ENCODE data around the gene ARHGAP26.

ARHGAP26 gene

DNA sequence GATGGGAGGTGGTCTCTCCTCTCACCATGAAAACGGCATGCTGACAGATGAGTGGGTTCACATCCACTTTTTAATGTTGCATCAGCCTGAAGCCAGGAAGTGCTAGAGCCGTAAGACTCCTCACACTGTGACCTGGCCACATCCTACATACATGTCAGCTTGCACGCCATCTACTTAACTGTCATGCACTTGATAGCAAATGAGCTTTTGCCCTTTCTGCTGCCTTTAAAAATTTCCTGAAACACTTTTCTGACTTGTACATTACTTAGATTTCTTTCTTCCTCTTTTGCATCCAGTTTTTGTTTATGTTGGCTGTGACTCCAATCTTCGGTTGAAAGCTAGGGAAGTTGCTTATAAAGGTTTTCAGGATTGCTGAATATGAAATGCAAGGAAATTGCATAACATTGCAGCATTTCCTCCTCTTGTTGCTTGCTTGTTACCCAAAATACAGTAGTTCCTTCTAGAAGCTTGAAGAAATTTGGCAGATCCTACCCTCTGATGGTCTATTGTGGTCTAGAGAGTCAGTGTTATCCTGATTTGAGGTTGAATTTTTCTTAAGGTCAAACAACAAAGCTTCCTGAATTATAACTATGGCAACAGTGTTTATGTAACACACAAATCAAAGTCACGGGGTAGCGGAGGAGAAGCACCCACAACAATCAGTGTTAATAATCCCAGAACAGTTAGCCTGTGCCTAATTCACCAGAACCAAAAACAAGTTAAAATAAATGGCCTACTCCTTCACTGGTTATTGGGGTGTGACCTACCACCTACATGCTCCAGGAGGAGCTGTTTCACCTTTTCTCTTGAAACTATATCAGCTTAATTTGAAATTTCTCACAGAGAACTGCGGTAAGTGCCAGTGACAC lies 232.5 kb downstream of the ARHGAP26 start:
- DNase-seq: peak in 1 of 2 experiments; percentile 44

DNA sequence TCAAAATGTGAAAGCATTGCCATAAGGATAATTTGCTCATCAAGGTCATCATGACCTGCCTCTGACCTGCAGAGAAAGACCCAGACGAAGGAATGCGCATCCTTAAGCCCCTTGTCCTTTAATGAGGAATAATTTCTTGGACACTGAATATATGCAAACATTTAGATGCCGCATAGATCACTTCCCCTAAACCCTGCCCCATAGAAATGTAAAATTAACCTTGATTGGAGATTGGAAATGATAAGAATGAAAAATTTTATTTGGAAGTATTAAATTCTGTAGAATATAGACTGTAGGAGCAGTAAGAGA lies 233.1 kb downstream of the ARHGAP26 start:
- no peak for DNase-seq

DNA sequence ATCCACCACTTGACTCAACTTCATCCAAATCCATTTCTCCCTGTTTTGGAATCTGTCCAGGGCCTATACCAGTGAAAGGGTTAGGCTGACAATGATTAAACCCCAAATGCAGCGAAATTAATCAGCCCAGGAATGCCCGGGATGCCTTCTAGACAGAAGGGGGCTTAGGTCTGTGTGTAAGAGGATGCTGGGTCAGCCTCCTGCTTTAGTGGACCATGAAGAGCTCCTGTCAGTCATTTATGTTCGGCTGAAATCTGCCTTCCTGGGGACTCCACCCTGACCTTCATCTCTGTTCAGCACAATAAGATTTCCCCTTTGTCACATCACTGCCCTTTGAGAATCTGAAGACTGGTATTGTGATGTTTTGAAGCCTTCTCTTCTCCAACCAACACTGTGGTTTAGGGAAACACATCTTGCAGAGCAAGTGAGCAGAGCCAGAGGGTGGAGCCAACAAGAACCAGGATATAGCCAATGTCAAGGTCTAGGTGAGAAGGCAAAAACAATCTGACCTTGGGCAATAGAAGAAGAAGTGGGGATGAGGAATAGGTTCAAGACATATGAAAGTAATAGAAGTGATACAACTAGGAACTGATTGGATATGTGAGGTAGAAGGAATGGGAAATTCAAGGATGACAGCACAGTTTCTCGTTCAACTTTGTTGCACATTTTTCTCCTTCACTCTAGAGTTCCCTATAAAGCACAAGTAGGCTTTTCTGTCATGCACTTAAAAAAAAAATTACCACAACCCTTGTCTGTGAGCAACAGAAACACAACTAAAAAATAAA lies 234.4 kb downstream of the ARHGAP26 start:
- no peak for DNase-seq

DNA sequence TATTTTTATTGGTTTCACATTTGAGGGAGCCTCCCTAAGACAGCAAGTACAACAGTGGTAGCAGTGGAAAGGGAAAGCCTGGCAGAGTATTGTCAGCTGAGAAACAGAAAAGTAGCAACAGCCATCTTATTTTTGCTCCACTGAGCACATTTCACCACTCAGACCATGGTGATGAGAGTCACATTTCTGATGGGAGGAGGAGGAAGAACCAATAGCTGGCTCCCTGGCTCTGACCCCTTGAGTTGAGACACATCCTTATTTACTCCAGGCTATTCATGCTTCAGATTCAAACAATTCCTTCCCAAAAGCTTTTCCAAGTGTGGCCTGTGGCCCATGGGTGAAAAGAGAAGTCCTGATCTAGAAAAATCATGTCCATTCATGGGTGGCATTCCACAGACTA lies 236.3 kb downstream of the ARHGAP26 start:
- no peak for DNase-seq

DNA sequence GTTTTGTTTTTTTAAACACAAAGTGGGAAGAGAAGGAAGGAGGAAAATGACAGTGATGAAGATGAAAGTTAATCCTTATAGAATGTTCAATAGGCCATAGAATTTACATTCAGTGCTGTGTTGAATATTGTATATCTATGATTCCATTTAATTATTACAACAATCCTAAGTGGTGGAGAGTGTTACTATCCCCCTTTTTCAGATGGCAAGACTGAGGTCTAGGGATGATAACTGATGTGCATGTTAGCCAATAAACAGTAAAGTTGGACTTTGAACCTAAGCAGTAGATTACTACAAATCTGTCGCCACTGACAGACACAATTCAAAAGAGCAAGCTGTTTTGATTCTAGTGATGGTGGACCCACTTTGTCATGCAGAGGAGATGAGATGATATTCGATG lies 237.9 kb downstream of the ARHGAP26 start:
- DNase-seq: no peak

DNA sequence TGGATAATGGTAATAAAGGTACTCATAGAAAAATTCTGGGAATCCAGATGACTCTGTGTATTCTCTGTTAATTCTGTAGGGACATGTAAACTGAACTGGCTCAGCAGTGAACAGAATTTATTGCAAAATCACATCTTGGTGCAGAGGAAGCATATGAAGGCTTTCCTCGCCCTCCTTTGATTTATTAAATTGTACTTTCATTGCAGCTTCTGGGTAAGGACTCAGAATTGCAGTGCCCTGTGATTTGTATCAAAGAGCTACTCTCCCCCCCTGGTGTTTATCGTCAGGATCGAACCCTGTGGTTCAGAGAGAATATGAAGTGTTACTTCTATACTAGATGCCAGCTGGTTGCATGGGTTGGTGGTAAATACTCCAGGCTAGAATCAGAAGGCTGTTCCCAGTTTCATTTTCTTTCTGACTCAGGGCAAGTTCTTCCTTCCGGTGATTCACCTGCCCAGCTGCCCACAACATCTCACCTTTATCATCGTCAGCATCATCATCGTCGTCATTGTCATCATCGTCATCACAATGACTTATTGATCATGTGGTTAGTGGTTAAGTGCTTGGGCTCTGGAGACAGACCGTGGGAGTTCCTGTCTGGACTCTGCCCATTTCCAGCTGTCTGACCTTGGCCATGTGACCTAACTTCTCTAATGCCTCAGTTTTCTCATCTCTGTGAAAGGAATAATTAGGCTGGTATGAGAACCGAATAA lies 238.8 kb downstream of the ARHGAP26 start:
- DNase-seq: peak; percentile 23 to 41

DNA sequence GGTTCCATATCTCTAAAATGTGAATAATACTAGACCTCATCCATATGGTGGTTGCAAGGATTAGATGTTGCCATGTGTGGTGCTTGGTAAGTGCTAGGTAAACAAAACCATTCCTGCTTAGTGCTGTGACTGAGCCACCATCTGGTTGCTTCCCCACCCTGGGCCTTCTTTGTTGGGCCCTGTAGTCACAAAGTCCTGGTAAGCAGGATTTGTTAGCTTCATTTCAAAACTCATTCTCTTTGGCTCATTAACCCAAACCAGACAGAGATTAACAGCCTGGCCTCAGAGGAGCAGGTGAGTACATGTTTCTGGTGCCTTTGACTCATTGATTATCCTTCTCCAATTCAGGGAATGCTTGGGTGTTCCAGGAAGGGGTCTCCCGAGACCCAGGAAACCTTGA lies 240.2 kb downstream of the ARHGAP26 start:
- DNase-seq: no peak

DNA sequence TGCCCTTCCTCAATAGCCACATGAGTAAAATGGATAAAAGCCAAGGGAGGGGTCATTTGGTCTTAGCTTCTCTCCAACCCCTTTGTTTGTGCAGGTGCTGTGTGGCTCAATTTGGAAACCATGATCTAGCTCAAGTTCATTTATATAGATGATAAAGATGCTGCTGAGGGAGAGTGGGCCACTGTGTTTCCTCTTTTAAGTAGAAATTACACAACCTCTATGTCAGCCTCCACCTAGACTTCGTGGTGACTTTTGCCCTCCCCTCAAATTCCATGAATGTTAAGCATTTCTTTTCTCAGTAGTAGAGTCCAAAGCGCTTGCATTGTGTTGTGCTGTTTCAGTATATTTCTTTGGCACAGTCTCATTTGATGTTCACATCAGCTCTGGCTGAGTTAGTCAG lies 241.4 kb downstream of the ARHGAP26 start:
- no peak for DNase-seq

DNA sequence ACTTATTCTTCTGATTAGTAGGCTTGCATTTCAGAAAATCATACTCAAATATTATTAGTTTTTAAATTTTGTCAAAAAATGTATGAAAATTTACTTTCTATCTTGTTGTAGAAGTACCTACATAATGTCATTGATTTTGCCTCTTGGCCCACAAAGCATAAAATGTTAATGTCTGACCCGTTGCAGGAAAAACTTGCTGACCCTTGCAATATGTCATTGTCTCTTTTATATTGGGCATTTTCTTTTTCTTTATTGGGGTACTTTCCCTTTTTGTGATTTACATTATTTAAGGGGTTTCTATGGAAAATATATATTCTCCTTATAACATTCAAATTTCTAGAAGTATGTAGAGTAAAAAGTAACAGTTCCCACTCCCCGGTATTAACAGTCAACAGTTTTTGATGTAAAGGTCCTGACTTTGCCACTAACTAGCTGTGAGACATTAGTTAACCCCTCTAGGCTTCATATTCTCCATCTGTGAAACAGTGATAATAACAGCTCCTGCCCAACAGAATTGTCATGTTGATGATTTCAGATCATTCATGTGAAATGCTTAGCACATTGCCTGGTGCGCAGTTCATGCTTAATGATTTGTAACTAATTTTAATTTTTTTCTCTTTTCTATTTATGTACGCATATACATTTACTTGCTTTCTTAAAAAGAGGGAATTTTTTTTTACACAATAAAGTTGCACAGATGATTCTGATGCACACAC lies 243.2 kb downstream of the ARHGAP26 start:
- DNase-seq: no peak

DNA sequence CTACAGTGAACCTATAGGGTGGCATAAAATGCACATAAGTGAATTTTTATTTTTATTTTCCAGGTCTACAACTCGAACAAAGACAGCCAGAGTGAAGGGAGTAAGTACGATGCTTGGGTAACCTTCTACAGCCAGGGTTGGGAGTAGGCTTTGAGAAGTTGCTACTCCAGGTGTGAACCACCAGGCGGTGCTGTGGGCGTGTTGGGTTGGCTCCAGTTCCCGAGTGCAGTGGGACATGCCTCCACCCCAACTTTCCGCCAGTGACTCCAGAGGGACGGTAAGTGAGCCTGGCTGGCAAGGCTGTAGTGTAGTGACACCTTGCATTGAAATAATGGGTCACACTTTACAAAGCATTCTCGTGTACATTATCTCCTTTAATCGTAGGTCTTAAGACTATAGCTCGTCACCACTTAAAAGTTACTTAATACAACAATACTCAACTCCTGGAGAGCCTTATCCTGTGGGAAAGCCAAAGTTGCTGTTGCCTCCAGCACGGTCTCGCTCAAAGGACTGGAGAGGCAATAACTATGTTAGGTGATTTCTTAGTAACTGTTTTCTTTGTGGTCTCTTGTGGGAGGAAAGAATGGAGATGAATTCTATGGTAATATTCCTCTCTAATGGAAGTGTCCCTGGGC lies 244.0 kb downstream of the ARHGAP26 start:
- peak in 1 of 2 experiments; percentile 34 for DNase-seq

DNA sequence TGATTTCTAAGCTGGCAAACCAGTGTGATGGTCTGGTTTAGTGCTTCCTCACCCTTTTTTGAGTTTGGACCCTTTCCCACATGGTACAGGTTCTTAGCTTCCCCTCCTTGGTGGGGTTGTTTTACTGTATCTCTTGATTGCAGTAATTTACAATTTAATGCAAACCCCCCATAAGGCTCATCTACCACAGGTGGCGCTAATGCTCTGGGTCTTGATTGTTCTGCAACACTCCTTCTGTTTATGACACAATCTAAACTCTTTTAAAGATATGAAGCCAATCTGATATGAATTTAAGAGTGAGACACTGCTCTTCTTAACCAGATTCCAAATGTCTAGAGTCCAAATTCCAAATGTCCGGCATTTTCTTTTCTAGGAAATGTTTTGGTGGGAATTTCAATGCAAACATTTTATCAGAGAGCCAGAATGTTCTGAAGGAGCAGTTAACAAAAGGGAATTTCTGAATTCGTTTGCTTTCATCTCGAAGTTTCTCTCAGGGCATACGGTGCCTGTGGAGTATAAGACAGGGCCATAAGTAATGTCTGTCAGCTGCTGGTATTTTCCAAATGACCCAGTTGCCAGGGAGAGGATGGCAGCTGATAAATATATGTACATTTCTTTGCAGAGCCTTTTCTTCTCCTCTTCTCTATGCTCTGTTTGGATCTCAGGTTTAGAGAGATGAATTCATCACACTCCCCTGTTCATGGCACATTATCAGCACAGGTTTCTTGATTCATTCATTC lies 246.8 kb downstream of the ARHGAP26 start:
- peak in 1 of 2 experiments; percentile 63 for DNase-seq

DNA sequence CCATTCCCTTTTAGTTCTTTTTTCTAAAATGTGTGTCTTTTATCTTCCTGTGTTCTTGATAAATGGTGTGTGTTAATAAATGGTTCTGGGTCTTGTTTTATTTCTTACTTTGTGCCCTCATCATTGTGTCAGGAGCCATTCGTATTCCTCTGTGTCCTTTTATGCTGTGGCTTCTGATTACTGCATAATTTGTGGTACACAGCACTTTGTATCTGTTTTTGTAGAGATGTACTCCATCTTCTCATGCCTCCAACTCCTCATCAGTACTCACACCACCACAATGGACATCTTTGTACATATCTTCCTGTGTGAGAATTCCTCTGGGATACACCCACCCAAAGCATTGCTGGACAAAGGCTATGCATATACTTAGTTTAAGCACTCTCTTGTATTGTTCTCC lies 247.4 kb downstream of the ARHGAP26 start:
- DNase-seq: no peak

DNA sequence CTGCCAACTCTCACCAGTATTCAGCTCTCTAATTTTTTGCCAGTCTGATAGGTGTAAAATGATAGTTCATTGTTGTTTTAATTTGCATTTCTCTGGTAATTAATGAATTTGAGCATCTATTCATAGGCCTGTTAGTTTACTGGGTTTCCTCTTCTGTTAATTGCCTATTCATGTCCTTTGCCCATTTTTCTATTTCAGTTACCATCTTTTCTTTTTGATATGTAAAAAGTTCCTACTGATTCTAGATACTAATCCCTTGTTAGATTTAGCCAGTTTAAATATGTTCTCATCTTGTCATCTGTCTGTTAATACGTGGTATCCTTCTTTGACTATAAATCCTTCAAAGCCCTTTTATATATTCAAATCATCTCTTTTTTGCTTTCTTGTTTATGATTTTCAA lies 247.8 kb downstream of the ARHGAP26 start:
- DNase-seq: no peak

DNA sequence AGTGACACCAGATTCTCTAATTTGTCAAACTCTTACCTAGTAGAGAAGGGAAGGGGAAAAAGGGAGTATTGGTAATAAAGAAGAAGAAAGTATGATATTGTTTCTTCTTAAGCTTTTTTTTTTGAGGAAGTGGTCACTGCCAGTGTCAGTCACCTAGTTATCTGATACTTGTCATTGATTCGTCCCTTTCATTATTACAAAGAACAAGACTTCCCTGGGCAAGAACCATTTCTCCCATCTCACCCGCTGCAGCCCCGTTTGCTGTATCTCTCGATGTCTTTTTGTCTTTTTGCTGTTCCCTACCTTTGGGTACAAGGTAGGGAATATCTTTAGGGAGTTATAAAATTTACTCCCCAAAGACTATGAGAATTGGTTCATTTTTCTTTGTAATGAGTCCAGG lies 249.0 kb downstream of the ARHGAP26 start:
- no peak for DNase-seq

DNA sequence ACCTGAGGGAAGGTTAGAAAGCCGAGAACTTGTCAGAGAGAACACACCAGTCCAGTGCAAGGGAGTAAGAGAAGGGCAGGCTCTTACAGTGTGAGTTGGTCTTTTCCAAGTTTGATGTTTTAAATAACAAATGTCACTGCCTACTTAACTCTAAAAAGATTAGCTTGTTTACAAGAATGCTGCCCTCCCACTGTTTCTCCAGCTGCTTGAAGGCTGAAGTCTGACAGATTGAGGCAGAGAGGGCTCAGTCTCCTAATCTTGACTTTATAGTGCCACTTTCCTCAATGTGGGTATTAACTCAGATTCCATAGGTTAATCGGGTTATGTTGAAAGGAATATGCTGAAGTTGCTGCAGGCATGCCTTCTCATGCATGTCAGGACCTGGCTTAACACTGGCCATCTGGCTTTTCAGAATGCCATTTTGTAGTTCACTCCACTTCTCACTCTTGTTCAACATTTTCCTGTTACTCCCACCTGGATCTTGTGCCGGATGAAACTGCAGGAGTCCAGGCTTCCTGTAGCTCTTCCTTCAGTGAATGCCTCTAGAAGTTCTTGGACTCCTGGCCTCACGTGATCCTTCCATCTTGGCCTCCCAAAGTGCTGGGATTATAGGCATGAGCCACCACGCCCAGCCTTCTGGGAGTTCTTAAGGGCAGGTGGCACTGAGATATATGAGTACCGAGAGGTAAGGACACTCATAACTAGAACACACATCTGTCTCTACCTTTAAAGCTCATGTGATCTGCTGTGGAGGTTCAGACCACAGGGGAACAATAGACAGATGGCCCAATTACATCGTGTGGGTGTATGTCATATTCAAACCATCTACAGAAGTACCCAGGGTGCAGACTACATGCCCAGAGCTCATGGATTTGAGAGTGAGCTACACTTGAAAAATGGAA lies 249.7 kb downstream of the ARHGAP26 start:
- DNase-seq: no peak

DNA sequence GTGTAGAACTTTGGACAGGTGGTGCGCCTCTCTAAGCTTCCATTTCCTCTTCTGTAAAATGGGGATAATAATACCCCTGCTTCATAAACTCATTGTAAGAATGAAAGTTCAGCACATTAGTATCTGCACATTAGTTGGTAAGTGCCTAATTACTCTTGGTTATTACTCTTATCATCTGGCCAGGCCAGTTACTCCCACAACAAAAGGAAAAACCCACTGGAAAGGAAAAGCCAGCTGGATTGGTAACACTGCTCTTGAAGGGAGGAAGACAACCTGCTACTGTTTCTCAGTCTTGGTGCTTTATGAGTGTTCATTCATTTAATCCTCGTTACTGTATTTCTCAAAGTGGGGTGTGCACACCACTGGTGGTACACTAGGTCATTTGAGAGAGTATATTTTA lies 251.4 kb downstream of the ARHGAP26 start:
- no peak for DNase-seq

DNA sequence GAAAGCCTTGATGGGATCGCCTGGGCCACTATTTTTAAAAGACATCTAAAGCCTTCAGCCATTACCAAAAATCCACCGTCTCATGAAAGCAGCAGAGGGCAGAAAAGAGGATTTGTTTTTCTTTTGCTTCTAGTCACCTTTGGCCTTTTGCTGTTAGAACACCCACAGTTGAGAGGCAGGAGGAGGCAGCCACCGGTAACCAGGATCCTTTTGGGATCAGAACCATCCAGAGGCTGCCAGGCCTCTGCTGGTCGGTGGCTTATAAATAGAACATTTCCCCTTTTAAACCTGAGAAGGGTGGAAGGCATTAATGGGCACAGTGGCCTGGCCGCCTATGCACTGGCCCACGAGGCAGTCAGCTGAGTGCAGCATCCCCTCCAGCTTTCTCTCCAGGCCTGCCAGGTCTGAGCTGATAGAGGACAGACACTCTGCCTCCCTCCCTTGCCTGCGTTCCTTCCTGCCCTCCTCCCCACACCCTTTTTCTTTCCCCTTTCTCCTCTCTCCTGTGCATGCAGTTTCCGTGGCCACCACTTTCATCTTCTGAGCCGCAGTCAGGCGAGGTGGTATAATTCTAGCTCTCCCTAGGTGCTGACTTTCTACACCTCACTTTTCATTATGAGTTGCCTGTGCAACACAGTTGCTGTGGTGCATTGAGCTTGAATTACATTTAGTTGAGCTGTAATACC lies 253.4 kb downstream of the ARHGAP26 start:
- DNase-seq: no peak

DNA sequence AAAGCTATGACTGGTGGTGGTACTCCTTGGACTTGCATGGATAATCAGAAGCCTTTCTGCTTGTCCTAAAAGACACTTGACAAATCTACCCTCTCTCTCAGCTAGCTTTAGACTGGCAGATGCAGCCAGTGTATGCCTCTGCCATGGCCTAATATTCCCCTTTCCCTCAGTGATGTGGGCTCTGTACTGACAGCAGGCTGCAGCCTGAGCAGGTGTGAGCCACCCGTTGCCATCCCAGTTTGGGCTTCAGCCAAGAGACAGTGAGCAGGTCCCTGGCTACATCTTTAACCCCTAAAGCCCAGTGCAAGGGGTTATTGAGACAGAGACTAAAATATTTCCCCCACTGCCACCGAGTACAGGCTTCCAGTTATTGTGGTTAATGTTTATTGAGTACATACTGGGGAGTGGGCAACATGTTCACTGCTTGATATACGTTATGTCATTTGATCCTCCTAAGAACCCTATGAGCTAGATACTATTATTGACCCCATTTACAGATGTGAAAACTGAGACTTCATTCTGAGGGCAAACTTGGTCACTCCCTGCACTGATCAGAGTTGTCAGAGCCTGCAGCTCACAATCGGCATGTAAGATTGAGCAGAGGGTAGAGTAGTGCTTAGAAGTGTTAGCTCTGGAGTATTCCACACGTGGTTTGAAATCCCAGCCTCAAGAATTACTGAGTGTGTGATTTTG lies 254.2 kb downstream of the ARHGAP26 start:
- DNase-seq: no peak

DNA sequence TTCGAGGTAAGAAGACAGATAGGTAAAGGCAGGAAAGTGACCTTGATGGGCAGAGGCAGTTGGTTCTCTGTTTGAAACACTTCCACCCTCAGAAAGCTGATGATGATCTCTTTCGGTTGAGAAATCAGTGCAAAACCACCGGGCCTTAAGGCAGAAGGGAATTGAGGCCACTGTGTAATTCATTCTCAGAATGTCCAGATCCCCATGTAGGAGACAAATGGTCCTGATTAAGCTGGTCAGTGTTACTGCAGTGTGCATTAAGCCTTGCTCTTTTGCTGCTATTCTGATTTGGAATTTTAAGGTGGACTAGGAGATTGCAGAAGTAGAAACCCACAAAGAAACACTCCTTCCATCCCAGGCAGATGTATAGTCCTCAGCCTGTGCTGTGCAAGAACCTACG lies 255.2 kb downstream of the ARHGAP26 start:
- no peak for DNase-seq

Data from SW 1271 (cell line).